Activated CD4-positive, alpha-beta T cell treated with anti-CD3 and anti-CD28 coated beads, Interleukin-2, amount 50 U/mL, for 4 hours (primary cell): ENCODE data around the gene STX7.
"Not testable (repeated sequence)": the region's sequence is repeated elsewhere in the genome, so short reads cannot be mapped to it uniquely, and the experiment has no call there.

Experiments
- DNase-seq, 2 experiments: peaks; one replicate each; pipeline ENCODE4 v3.0.0-alpha.2; 2020

Gene STX7

GRCh38 chr6:132512638-132513632, at the start of gene STX7:
TSS of gene STX7 (minus strand) at chr6:132513116. CDS start at chr6:132503530, 9,586 bp downstream.
- peak; percentile 79 to 80 for DNase-seq

GRCh38 chr6:132560087-132560486, 47.2 kb upstream of the STX7 start:
- not testable (repeated sequence) for DNase-seq

- no peak for DNase-seq
Measured at GRCh38 chr6:132552372-132552771, 39.5 kb upstream of the STX7 start, which contains the start of gene TAAR8. TSS of gene TAAR8 (plus strand) at chr6:132552672. CDS start at chr6:132552693, 21 bp downstream.

- no peak for DNase-seq
Measured at GRCh38 chr6:132551214-132551613, 38.3 kb upstream of the STX7 start.

GRCh38 chr6:132548746-132549463, 36.0 kb upstream of the STX7 start:
- DNase-seq, result no peak

- no peak for DNase-seq
Measured at GRCh38 chr6:132544826-132545225, 31.9 kb upstream of the STX7 start.

- no peak for DNase-seq
Measured at GRCh38 chr6:132537977-132538376, 25.1 kb upstream of the STX7 start, which contains the start of gene TAAR9. TSS of gene TAAR9 (plus strand) at chr6:132538277. CDS start at chr6:132538290, 13 bp downstream.

GRCh38 chr6:132537145-132537544, 24.2 kb upstream of the STX7 start:
- no peak for DNase-seq

- DNase-seq, result not testable (repeated sequence)
Measured at GRCh38 chr6:132534546-132534945, 21.6 kb upstream of the STX7 start.

- peak; percentile 54 for DNase-seq
Measured at GRCh38 chr6:132530293-132530974, 17.5 kb upstream of the STX7 start.

GRCh38 chr6:132527791-132528190, 14.9 kb upstream of the STX7 start:
- no peak for DNase-seq

GRCh38 chr6:132526461-132526860, 13.5 kb upstream of the STX7 start:
- DNase-seq, result no peak

- no peak for DNase-seq
Measured at GRCh38 chr6:132525866-132526265, 12.9 kb upstream of the STX7 start.

- no peak for DNase-seq
Measured at GRCh38 chr6:132524646-132525045, 11.7 kb upstream of the STX7 start.

- no peak for DNase-seq
Measured at GRCh38 chr6:132520953-132521352, 8.0 kb upstream of the STX7 start.

GRCh38 chr6:132515386-132515785, 2.5 kb upstream of the STX7 start:
- DNase-seq, result no peak

GRCh38 chr6:132513831-132514545, 1.1 kb upstream of the STX7 start:
- no peak for DNase-seq

- no peak for DNase-seq
Measured at GRCh38 chr6:132512342-132512637, 626 bp downstream of the STX7 start.

- no peak for DNase-seq
Measured at GRCh38 chr6:132511831-132512220, 1.1 kb downstream of the STX7 start.

GRCh38 chr6:132511210-132511830, 1.6 kb downstream of the STX7 start:
- DNase-seq, result no peak

GRCh38 chr6:132506869-132507808, 5.8 kb downstream of the STX7 start:
- DNase-seq, result no peak
